H1 (cell line): Measurements from ENCODE around the gene LHFPL2. TPM values are rescaled to one million over a fixed set of nuclear protein-coding genes. Genes with fewer than 3 reads are reported as not detected.

Source experiments
- CTCF ChIA-PET: fragments of 300-600 bp; sonication (Branson Sonifier 250); formaldehyde crosslinking; loops from one replicate; lab custom pipeline; 2021; ENCODE audit not compliant: partially characterized antibody; lab: Charles Lee
- POLR2A ChIA-PET: fragments of 300-600 bp; sonication (Branson Sonifier 250); formaldehyde crosslinking; loops from one replicate; lab custom pipeline; 2021; ENCODE audit warnings: inconsistent platforms; ENCODE audit not compliant: partially characterized antibody; lab: Charles Lee
- DNase-seq, 2 experiments: peaks; one replicate each; pipeline versions ENCODE4 v3.0.0 to v3.0.0-alpha.2; 2010 to 2022; ENCODE audit warnings: low spot score in 2 of 2, low read depth in 1 of 2, mixed read lengths in 1 of 2
- FAIRE-seq: peaks from 2 replicates; lab custom pipeline; 2011; peaks lifted over from hg19 to GRCh38; lab: Jason Lieb, UNC
- H2AFZ ChIP-seq: 2 replicates; pipeline ENCODE4 v1.8.1; 2012; ENCODE audit warnings: low read length, inconsistent platforms
- H2AK5ac ChIP-seq: 2 replicates; pipeline ENCODE4 v1.6.1; 2013; ENCODE audit warnings: low read depth, low read length
- H2BK120ac ChIP-seq: replicated peaks from 2 replicates; pipeline ENCODE3; 2013; ENCODE audit warnings: low read depth, low read length, inconsistent platforms
- H2BK12ac ChIP-seq: 2 replicates; pipeline ENCODE4 v1.6.1; 2013; ENCODE audit warnings: low read depth, low read length
- H2BK15ac ChIP-seq: 2 replicates; pipeline ENCODE4 v1.6.1; 2013; ENCODE audit warnings: low read length
- H2BK20ac ChIP-seq: 2 replicates; pipeline ENCODE4 v1.6.1; 2013; ENCODE audit warnings: low read length
- H2BK5ac ChIP-seq: 2 replicates; pipeline ENCODE4 v1.6.1; 2013; ENCODE audit warnings: low read depth, low read length
- H3K14ac ChIP-seq: 2 replicates; pipeline ENCODE4 v1.6.1; 2013; ENCODE audit warnings: inconsistent platforms; ENCODE audit not compliant: insufficient read length
- H3K18ac ChIP-seq: 2 replicates; pipeline ENCODE4 v1.6.1; 2013; ENCODE audit warnings: low read length; ENCODE audit errors: extremely low read depth
- H3K23ac ChIP-seq: 2 replicates; pipeline ENCODE4 v1.6.1; 2013; ENCODE audit warnings: inconsistent platforms; ENCODE audit not compliant: insufficient read length
- H3K23me2 ChIP-seq: 2 replicates; pipeline ENCODE4 v1.6.1; 2013; ENCODE audit warnings: low read depth, low read length
- H3K27ac ChIP-seq: 2 replicates; pipeline ENCODE4 v1.6.1; 2011; ENCODE audit warnings: low read depth, low read length, inconsistent platforms
- H3K27me3 ChIP-seq, 4 experiments: replicated peaks in 1 of 4; 1 replicate in 1 of 4; 2 replicates in 3 of 4; pipeline versions ENCODE4 v1.6.1 to v1.8.1; 2011 to 2013; ENCODE audit warnings: low read length in 3 of 4, mild to moderate bottlenecking in 3 of 4, inconsistent platforms in 2 of 4, mixed read lengths in 2 of 4, moderate library complexity in 1 of 4; ENCODE audit not compliant: control insufficient read depth in 3 of 4, insufficient read depth in 3 of 4; ENCODE audit errors: extremely low read depth in 1 of 4
- H3K36me3 ChIP-seq, 4 experiments: 2 replicates each; pipeline versions ENCODE4 v1.6.1 to v1.8.1; 2011 to 2013; ENCODE audit warnings: mild to moderate bottlenecking in 4 of 4, low read length in 3 of 4, moderate library complexity in 2 of 4, control low read depth in 1 of 4, inconsistent platforms in 1 of 4; ENCODE audit not compliant: insufficient read depth in 4 of 4, control insufficient read depth in 2 of 4
- H3K4ac ChIP-seq: replicated peaks from 2 replicates; pipeline ENCODE3; 2013; ENCODE audit warnings: low read length, low read depth, mixed read lengths, inconsistent platforms; ENCODE audit not compliant: insufficient read length
- H3K4me1 ChIP-seq, 4 experiments: replicated peaks in 1 of 4; 1 replicate in 1 of 4; 2 replicates in 3 of 4; pipeline versions ENCODE4 v1.6.1 to v1.8.1; 2011 to 2013; ENCODE audit warnings: low read length in 3 of 4, inconsistent platforms in 2 of 4, mixed read lengths in 1 of 4; ENCODE audit not compliant: insufficient read depth in 4 of 4, control insufficient read depth in 3 of 4
- H3K4me2 ChIP-seq, 2 experiments: 2 replicates each; pipeline versions ENCODE4 v1.6.1 to v1.8.1; 2011 to 2013; ENCODE audit warnings: low read depth in 2 of 2, low read length in 2 of 2, control low read depth in 1 of 2, inconsistent platforms in 1 of 2, mild to moderate bottlenecking in 1 of 2; ENCODE audit not compliant: insufficient read depth in 1 of 2
- H3K4me3 ChIP-seq, 4 experiments: fragments of 200-600, 300-600 bp in 1 of 4; sonication (generic), shearing (Covaris generic), sonication (Bioruptor Twin) in 1 of 4; 2 replicates each; pipeline versions ENCODE4 v1.5.1 to v1.8.1; 2011 to 2016; ENCODE audit warnings: low read length in 4 of 4, low read depth in 3 of 4, control low read depth in 2 of 4, inconsistent platforms in 2 of 4, mild to moderate bottlenecking in 2 of 4, mixed read lengths in 1 of 4, moderate library complexity in 1 of 4; ENCODE audit not compliant: insufficient read depth in 2 of 4; ENCODE audit errors: extremely low read depth in 1 of 4
- H3K56ac ChIP-seq: replicated peaks from 2 replicates; pipeline ENCODE3; 2013; ENCODE audit warnings: low read depth, mild to moderate bottlenecking, mixed read lengths, low read length, inconsistent platforms; ENCODE audit not compliant: insufficient read length
- H3K79me1 ChIP-seq: 2 replicates; pipeline ENCODE4 v1.6.1; 2013; ENCODE audit warnings: low read depth, low read length, control low read depth
- H3K79me2 ChIP-seq, 2 experiments: 2 replicates each; pipeline versions ENCODE4 v1.6.1 to v1.8.1; 2012 to 2013; ENCODE audit warnings: low read length in 2 of 2, mild to moderate bottlenecking in 2 of 2, inconsistent platforms in 1 of 2; ENCODE audit not compliant: insufficient read depth in 2 of 2, control insufficient read depth in 1 of 2
- H3K9ac ChIP-seq, 4 experiments: replicated peaks in 1 of 4; 1 replicate in 1 of 4; 2 replicates in 3 of 4; pipeline versions ENCODE4 v1.6.1 to v1.8.1; 2011 to 2013; ENCODE audit warnings: low read depth in 3 of 4, low read length in 3 of 4, control low read depth in 2 of 4, mild to moderate bottlenecking in 2 of 4, moderate library complexity in 2 of 4, inconsistent platforms in 1 of 4; ENCODE audit errors: extremely low read depth in 1 of 4
- H3K9me3 ChIP-seq, 2 experiments: 2 replicates each; pipeline versions ENCODE4 v1.6.1 to v1.8.1; 2012 to 2013; ENCODE audit warnings: mild to moderate bottlenecking in 2 of 2, moderate library complexity in 2 of 2, control low read depth in 1 of 2, inconsistent platforms in 1 of 2, low read depth in 1 of 2, low read length in 1 of 2, mixed read lengths in 1 of 2; ENCODE audit not compliant: insufficient read depth in 2 of 2
- H4K20me1 ChIP-seq, 2 experiments: replicated peaks in 1 of 2; 2 replicates each; pipeline versions ENCODE3 to v1.8.1; 2011 to 2013; ENCODE audit warnings: inconsistent platforms in 2 of 2, low read length in 2 of 2, mild to moderate bottlenecking in 1 of 2; ENCODE audit not compliant: insufficient read depth in 2 of 2, control insufficient read depth in 1 of 2
- H4K5ac ChIP-seq: 2 replicates; pipeline ENCODE4 v1.6.1; 2013; ENCODE audit warnings: low read length, low read depth, mixed read lengths, inconsistent platforms; ENCODE audit not compliant: insufficient read length
- H4K8ac ChIP-seq: 2 replicates; pipeline ENCODE4 v1.8.0; 2013; ENCODE audit warnings: mild to moderate bottlenecking, moderate library complexity, low read length, inconsistent platforms; ENCODE audit not compliant: insufficient read depth; ENCODE audit errors: extremely low read depth
- H4K91ac ChIP-seq: replicated peaks from 2 replicates; pipeline ENCODE3; 2013; ENCODE audit warnings: low read length, mixed read lengths, inconsistent platforms; ENCODE audit not compliant: insufficient read length
- POLR2A ChIP-seq, 2 experiments: IDR thresholded peaks; 1 replicate in 1 of 2; 2 replicates in 1 of 2; pipeline ENCODE4 v1.6.1; 2011; ENCODE audit warnings: low read depth in 2 of 2, low read length in 2 of 2, mild to moderate bottlenecking in 2 of 2; ENCODE audit errors: control extremely low read depth in 1 of 2
- RAD21 ChIP-seq, 2 experiments: IDR thresholded peaks in 1 of 2; conservative IDR thresholded peaks in 1 of 2; 2 replicates each; pipeline ENCODE4 v1.6.1; 2011; ENCODE audit warnings: low read depth in 2 of 2, low read length in 2 of 2, improper control_type of control experiment in 1 of 2, inconsistent platforms in 1 of 2, mild to moderate bottlenecking in 1 of 2, moderate library complexity in 1 of 2
- WGBS, 2 experiments: shearing (Covaris generic) in 1 of 2; methylation state at CpG; one replicate each; pipeline versions ENCODE4 v1.1.6 to v1.1.7; 2013 to 2015; ENCODE audit warnings: low lambda C conversion rate in 2 of 2, mixed read lengths in 2 of 2, inconsistent platforms in 1 of 2, low coverage in 1 of 2, missing lambda C conversion rate in 1 of 2; ENCODE audit not compliant: insufficient replicate concordance in 2 of 2, insufficient coverage in 1 of 2, insufficient read length in 1 of 2; ENCODE audit errors: extremely low coverage in 1 of 2, missing lambda C conversion rate in 1 of 2; 5-methylcytosine and 5-hydroxymethylcytosine counted together
- polyA plus RNA-seq, 7 experiments: library from polyadenylated mRNA; depleted of rRNA in 3 of 7; stranded (reverse) in 5 of 7; unstranded in 2 of 7; fragments of >200 nt in 5 of 7; fragments of 200-250 nt in 2 of 7; gene quantifications; 1 replicate in 5 of 7; 2 replicates in 1 of 7; 4 replicates in 1 of 7; pipeline versions ENCODE4 v1.2.1 to v1.2.3, GENCODE V29; 2011 to 2013; ENCODE audit warnings: missing spikeins in 2 of 7, mixed read lengths in 2 of 7
- total RNA-seq: library from RNA; stranded (reverse); fragmentation: NEBNext Ultra II Directional; extraction: Animal tissue kit (Norgen Biotek cat#: 25700); gene quantifications from 2 replicates; pipeline ENCODE4 v1.2.1, GENCODE V29; 2021

Gene LHFPL2
- total and polyA plus RNA-seq, 2 of the 8 experiments (the other 6 are each of a cell fraction or from before 2014, with no cell fraction given): 9.6 to 43.0 TPM

- Histone ChIP-seq H3K36me3 (no peaks in the 10 kb centered on the region; a peak in 1 of 8 replicates), H3K9me3 (no peaks in the 10 kb centered on the region), H2AK5ac (no peak overlapping the region), H3K9ac (no peak overlapping the region), H2BK5ac (no peak overlapping the region), H4K91ac (no peak overlapping the region), H2AFZ (no peak overlapping the region), H3K27me3 (no peaks in the 10 kb centered on the region), H3K4me1 (peaks cover 5 to 19% (median 11%) of the 10 kb centered on the region in 4 experiments), H3K18ac (no peak overlapping the region), H3K27ac (no peak overlapping the region), H2BK12ac (no peak overlapping the region), H4K8ac (no peak overlapping the region), H3K23ac (no peak overlapping the region), H3K79me2 (peaks cover 0 to 36% of the 10 kb centered on the region in 2 experiments; a peak in 2 of 4 replicates), H3K79me1 (peaks cover 2% of the 10 kb centered on the region), H4K20me1 (no peaks in the 10 kb centered on the region), H4K5ac (no peak overlapping the region), H2BK20ac (no peak overlapping the region), H3K4ac (no peak overlapping the region), H3K14ac (no peak overlapping the region), H3K4me2 (no peak overlapping the region), H2BK15ac (peak overlapping the region; percentile 14; the same call in 1 of the 2 replicates), H2BK120ac (no peak overlapping the region), H3K23me2 (peaks cover 3% of the 10 kb centered on the region), H3K56ac (no peak overlapping the region), H3K4me3 (no peak overlapping the region)
- TF ChIP-seq RAD21 (IDR thresholded peaks at IDR 0.05 in 1 of 2, conservative IDR thresholded peaks at IDR 0.05 in 1 of 2; ENCODE audit: low read depth in 2 of 2, low read length in 2 of 2): no peak
- TF ChIP-seq POLR2A (IDR thresholded peaks at IDR 0.05; ENCODE audit: control extremely low read depth in 1 of 2, low read depth in 2 of 2, low read length in 2 of 2): no peak
- DNase-seq (no peak), FAIRE-seq (no peak)
- ChIA-PET CTCF (interaction anchor here (1.0 to 1.3 kb wide), 3 partner anchors 11 to 37 kb away, joined by 3 to 6 read pairs (median 4); no protein-coding TSS in a partner anchor), POLR2A (interaction anchor here (1.6 kb wide), 1 partner anchor 12 kb away, joined by 4 read pairs; no protein-coding TSS in a partner anchor)
- WGBS, 2 experiments: 87% methylated on average over 3 of the region's 3 CpGs; no CpG with 5 or more reads in 1 of the 2 experiments
Observed at GRCh38 chr5:78508186-78508765, 140.3 kb downstream of the LHFPL2 start.
